Body of pancreas (tissue), 4 donors: ENCODE results near the gene PTGFRN. TPM values are rescaled to one million over a fixed set of nuclear protein-coding genes. Genes with fewer than 3 reads are reported as not detected.

ENCODE experiments used
- ATAC-seq: fragments of 150-250 bp; one replicate; pipeline ENCODE4 v1.9.1; 2016
- DNase-seq, 4 donors: peaks; one replicate each; pipeline ENCODE4 v3.0.0-alpha.2; 2019
- H3K27ac ChIP-seq, 4 donors: fragments of 200-600 bp; sonication (generic); 1 replicate in 3 of 4; 2 replicates in 1 of 4; pipeline versions ENCODE4 v1.5.1 to v1.6.1; 2016 to 2019; ENCODE audit warnings: mild to moderate bottlenecking in 1 of 4, mixed read lengths in 1 of 4, moderate library complexity in 1 of 4
- H3K27me3 ChIP-seq, 2 donors: fragments of 200-600 bp; sonication (generic); one replicate each; pipeline ENCODE4 v1.6.0; 2016; ENCODE audit warnings: mild to moderate bottlenecking in 1 of 2
- H3K36me3 ChIP-seq, 2 donors: fragments of 200-600 bp; sonication (generic); replicated peaks in 1 of 2; 2 replicates each; pipeline ENCODE4 v1.5.1; 2016; ENCODE audit warnings: low read depth in 2 of 2; ENCODE audit not compliant: insufficient read depth in 1 of 2
- H3K4me1 ChIP-seq: fragments of 200-600 bp; sonication (generic); one replicate; pipeline ENCODE4 v1.6.0; 2016
- H3K4me3 ChIP-seq, 2 donors: fragments of 200-600 bp; sonication (generic); 1 replicate in 1 of 2; 2 replicates in 1 of 2; pipeline ENCODE4 v1.5.1; 2016 to 2019
- H3K9me3 ChIP-seq, 3 donors: fragments of 200-600 bp; sonication (generic); 1 replicate in 2 of 3; 2 replicates in 1 of 3; pipeline ENCODE4 v1.5.1; 2016
- POLR2A ChIP-seq, 3 donors: fragments of 450-650 bp; IDR thresholded peaks; one replicate each; pipeline ENCODE4 v1.6.1; 2016; ENCODE audit warnings: antibody characterized with exemption in 3 of 3, mild to moderate bottlenecking in 2 of 3
- WGBS, 2 donors: methylation state at CpG; one replicate each; pipeline ENCODE4 v1.1.5; 2017; 5-methylcytosine and 5-hydroxymethylcytosine counted together
- intact Hi-C: fragments of 100-400 bp; cut with DNase I; formaldehyde crosslinking; loops from one replicate; pipeline ENCODE4 v1.15.1; 2023
- total RNA-seq, 2 donors: library from RNA; depleted of rRNA; stranded (reverse); fragments of >200 nt; gene quantifications; one replicate each; pipeline ENCODE4 v1.1.0, GENCODE V29; 2016
- TF ChIP-seq, protein P1 (sequence below), 7 experiments: fragments of 450-650 bp in 4 of 7; fragments of 200-600 bp in 3 of 7; sonication (generic) in 3 of 7; IDR thresholded peaks; one replicate each; pipeline ENCODE4 v1.5.1; 2016 to 2019; ENCODE audit warnings: antibody characterized with exemption in 7 of 7

The PTGFRN gene
- total RNA-seq, 2 donors from 2014 or later: 35.0 to 76.8 TPM

DNA sequence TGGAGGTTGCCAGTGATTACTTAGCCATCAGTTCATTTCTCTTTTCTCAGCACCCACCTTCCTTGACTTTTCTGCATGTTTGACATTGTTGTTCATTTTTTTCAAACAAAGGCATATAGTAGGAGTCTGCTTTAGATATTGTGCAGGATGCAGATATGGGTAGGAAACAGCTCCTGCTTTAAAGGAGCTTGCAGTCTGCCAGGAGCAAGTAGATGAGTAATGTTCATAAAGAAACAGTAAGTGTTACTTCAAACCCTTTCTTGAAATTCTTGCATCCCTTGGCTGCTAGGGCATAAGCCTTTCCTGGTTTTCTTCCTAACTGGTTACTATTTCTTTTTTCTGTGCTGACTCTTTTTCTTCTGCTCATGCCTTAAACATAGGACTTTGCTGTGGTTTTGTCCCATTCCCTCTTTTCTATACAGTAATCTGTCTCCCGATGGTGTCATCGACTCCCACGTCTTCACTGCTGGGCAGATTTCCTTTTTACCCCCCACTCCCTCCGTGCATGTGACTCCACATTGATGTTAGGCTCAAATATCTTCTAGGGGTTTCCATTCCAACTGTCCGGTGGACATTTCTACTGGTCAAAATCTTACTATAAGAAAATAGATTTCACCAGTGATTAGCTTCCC is 20.4 kb downstream of the PTGFRN start:
- intact Hi-C loops: no loop called here
- TF ChIP-seq, protein P1, sequence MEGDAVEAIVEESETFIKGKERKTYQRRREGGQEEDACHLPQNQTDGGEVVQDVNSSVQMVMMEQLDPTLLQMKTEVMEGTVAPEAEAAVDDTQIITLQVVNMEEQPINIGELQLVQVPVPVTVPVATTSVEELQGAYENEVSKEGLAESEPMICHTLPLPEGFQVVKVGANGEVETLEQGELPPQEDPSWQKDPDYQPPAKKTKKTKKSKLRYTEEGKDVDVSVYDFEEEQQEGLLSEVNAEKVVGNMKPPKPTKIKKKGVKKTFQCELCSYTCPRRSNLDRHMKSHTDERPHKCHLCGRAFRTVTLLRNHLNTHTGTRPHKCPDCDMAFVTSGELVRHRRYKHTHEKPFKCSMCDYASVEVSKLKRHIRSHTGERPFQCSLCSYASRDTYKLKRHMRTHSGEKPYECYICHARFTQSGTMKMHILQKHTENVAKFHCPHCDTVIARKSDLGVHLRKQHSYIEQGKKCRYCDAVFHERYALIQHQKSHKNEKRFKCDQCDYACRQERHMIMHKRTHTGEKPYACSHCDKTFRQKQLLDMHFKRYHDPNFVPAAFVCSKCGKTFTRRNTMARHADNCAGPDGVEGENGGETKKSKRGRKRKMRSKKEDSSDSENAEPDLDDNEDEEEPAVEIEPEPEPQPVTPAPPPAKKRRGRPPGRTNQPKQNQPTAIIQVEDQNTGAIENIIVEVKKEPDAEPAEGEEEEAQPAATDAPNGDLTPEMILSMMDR (IDR thresholded peaks at IDR 0.05): no peak
- no peak for TF ChIP-seq POLR2A (IDR thresholded peaks at IDR 0.05)
- 95 to 96% methylated on average over 5 of the region's 5 CpGs for WGBS, 2 donors

DNA sequence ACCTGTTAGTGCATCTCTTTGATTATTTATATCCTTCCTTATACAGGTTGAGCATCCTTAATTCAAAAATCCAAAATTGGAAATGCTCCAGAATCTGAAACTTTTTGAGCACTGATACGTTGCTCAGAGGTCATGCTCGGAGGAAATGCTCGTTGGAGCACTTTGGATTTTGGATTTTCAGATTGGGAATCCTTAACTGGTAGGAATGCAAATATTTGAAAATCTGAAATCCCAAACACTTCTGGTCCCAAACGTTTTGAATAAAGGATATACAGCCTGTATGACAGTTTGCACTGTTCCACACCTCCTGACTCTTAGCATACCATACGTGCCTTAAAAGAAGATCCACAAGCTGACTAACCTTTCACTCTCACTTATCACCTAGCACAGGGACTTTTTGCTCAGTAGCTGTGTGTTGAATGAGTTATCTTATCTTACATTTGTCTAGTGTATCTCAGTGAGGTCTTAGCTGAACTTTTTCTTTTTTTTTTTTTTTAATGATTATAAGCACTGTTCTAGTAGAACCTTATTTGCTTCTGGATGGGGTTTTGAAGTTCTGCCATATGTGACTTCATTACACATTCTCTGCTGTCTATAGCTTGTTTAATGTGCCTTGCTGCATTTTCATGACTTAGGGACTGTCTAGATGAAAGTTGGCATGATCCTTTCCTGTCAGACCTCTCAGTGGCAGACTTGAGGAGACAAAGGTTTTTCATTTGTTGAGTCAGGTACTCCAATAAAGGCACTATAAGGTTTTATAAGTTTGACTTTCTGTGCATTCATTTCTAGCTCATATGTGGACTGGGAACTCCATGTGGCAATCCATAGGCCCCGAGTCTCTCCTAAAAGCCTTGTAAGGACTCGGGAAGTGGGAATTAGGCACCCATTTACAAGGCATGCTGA is 21.6 kb downstream of the PTGFRN start:
- H3K27ac ChIP-seq: no peak overlapping the region
- WGBS, 2 donors: 62 to 66% methylated on average over 7 of the region's 7 CpGs
- ATAC-seq (no peak), DNase-seq (no peak)
- H3K4me3 ChIP-seq: no peak overlapping the region
- no peaks in the 10 kb centered on the region for H3K9me3 ChIP-seq
- intact Hi-C loops: no loop called here
- H3K36me3 ChIP-seq: no peaks in the 10 kb centered on the region
- H3K27me3 ChIP-seq: no peaks in the 10 kb centered on the region
- TF ChIP-seq, protein P1 (IDR thresholded peaks at IDR 0.05): no peak
- no peak for TF ChIP-seq POLR2A (IDR thresholded peaks at IDR 0.05)
- H3K4me1 ChIP-seq: no peaks in the 10 kb centered on the region

More for the DNA sequence above, 20.4 kb downstream of the PTGFRN start:
- DNase-seq (no peak), ATAC-seq (no peak)
- H3K36me3 ChIP-seq: no peaks in the 10 kb centered on the region
- H3K9me3 ChIP-seq: no peaks in the 10 kb centered on the region
- H3K4me3 ChIP-seq: no peak overlapping the region
- H3K27me3 ChIP-seq: no peaks in the 10 kb centered on the region
- H3K4me1 ChIP-seq: no peaks in the 10 kb centered on the region
- no peak overlapping the region for H3K27ac ChIP-seq

DNA sequence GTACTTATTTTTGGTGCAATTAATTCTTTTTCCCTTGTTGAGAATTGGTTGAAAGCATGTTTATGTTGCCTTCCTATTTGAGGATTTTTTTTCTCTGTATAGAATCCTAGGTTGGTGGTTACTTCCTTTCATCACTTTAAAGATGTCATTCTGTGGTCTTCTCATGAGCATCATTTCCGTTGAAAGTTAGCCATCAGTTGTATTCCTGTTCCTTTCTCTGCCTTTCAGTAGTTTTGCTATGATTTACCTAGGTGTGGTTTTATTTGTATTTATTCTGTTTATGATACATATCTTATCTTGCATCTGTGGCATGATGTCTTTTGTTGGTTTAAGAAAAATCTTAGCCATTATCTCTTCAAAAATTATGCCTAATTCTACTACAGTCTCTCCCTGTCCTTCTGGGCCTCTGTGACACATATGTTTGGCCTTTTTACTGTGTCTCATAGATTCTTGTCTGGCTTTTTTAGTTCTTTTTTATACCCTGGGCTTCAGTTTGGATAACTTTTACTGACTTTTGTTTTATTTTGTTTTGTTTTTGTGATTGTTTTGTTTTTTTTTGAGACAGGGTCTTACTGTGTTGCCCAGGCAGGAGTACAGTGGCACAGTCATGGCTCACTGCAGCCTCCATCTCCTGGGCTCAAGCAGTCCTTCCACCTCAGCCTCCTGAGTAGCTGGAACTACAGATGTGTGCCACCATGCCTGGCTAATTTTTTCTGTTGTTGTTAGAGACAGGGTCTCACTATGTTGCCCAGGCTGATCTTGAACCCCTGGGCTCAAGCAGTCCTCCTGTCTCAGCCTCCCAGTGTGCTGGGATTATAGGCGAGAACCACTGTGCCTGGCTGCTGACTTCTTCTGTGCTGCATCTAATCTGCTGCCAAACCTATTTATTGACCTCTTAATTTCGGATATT is 24.1 kb downstream of the PTGFRN start:
- Histone ChIP-seq H3K36me3 (no peaks in the 10 kb centered on the region), H3K4me3 (no peak overlapping the region), H3K9me3 (no peaks in the 10 kb centered on the region), H3K4me1 (no peaks in the 10 kb centered on the region), H3K27ac (no peak overlapping the region), H3K27me3 (no peaks in the 10 kb centered on the region)
- TF ChIP-seq, protein P1 (IDR thresholded peaks at IDR 0.05): no peak
- no peak for TF ChIP-seq POLR2A (IDR thresholded peaks at IDR 0.05)
- intact Hi-C loops: no loop called here
- DNase-seq (no peak), ATAC-seq (no peak)
- WGBS, 2 donors: 85 to 86% methylated on average over 3 of the region's 3 CpGs

DNA sequence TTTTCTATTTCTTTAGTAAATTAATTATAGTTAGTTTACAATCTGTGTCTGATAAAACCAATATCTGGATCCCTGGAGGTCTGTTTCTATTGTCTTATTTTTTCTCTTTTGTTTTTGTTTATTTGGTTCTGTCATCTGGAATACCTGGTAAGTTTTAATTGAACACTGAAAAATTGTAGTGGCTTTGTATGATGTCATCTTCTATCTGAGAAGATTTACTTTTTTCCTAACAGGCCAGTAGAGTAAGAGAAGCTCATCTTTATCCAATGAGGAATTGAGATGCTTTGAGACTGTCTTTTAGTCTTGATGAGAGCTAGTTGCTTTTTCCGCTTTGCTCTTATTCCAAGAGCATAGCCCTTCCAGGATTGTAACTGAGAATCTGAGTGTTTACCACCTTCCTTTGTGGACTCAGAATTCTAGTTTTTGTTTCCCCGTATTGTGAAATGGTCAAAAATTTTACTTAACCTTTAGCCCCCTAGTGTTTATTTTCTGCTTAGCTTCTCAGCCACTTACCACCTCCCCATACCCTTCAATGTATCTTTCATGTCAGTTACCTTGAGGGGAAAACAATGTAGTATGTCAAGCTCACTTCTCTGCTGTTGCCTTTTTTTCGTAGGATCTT is 25.0 kb downstream of the PTGFRN start:
- TF ChIP-seq, protein P1 (IDR thresholded peaks at IDR 0.05): peak in 5 of 7 experiments; percentile 32 to 48 (median 37)
- TF ChIP-seq POLR2A (IDR thresholded peaks at IDR 0.05): no peak
- intact Hi-C loops: no loop called here
- Histone ChIP-seq H3K4me3 (no peak overlapping the region), H3K27ac (no peak overlapping the region), H3K4me1 (no peaks in the 10 kb centered on the region), H3K27me3 (no peaks in the 10 kb centered on the region), H3K9me3 (no peaks in the 10 kb centered on the region), H3K36me3 (no peaks in the 10 kb centered on the region)
- no peak for DNase-seq
- 44 to 64% methylated on average over 3 of the region's 3 CpGs for WGBS, 2 donors
- ATAC-seq: peak; percentile 42
